Psoas muscle (tissue), 8 donors: ENCODE measurements around the gene RNF44. TPM values are rescaled to one million over a fixed set of nuclear protein-coding genes. Genes with fewer than 3 reads are reported as not detected.
"Not testable (repeated sequence)": the region's sequence is repeated elsewhere in the genome, so short reads cannot be mapped to it uniquely, and the experiment has no call there.

Experiments
- ATAC-seq, 4 donors: fragments of 200-7000 bp; cut with Tn5 transposase; one replicate each; pipeline ENCODE4 v1.9.1; 2020; ENCODE audit warnings: moderate library complexity in 3 of 4, mild to moderate bottlenecking in 2 of 4
- DNase-seq, 2 donors: peaks; one replicate each; pipeline ENCODE4 v3.0.0-alpha.2; 2020
- H3K27ac ChIP-seq: fragments of 200-600 bp; one replicate; pipeline ENCODE4 v1.8.0; 2022
- H3K27me3 ChIP-seq, 3 donors: fragments of 200-600 bp in 1 of 3; one replicate each; pipeline versions ENCODE4 v1.6.1 to v1.8.0; 2013 to 2022; ENCODE audit warnings: low read length in 2 of 3, mild to moderate bottlenecking in 2 of 3, moderate library complexity in 1 of 3; ENCODE audit not compliant: insufficient read depth in 3 of 3
- H3K36me3 ChIP-seq, 2 donors: fragments of 200-600 bp in 1 of 2; one replicate each; pipeline versions ENCODE4 v1.6.1 to v1.8.0; 2013 to 2022; ENCODE audit warnings: low read depth in 1 of 2, mild to moderate bottlenecking in 1 of 2, moderate library complexity in 1 of 2; ENCODE audit not compliant: insufficient read depth in 1 of 2
- H3K4me1 ChIP-seq: fragments of 200-600 bp; one replicate; pipeline ENCODE4 v1.8.0; 2022
- H3K4me3 ChIP-seq: fragments of 200-600 bp; one replicate; pipeline ENCODE4 v1.8.0; 2022; ENCODE audit warnings: mild to moderate bottlenecking
- H3K9me3 ChIP-seq: fragments of 200-600 bp; one replicate; pipeline ENCODE4 v1.8.0; 2022
- WGBS, 3 donors: extraction: QIAGEN DNeasy Blood & Tissue Kit; methylation state at CpG; one replicate each; pipeline versions ENCODE4 v1.1.6 to v1.1.7; 2013; 5-methylcytosine and 5-hydroxymethylcytosine counted together
- intact Hi-C, 2 donors: fragments of 100-400 bp; cut with DNase I; formaldehyde crosslinking; loops; one replicate each; pipeline versions ENCODE4 v1.11.0 to v1.14.2; 2022
- polyA plus RNA-seq, 3 donors: library from polyadenylated mRNA; stranded (reverse); fragments of 200-250 nt; gene quantifications; one replicate each; pipeline ENCODE4 v1.2.3, GENCODE V29; 2013
- total RNA-seq, 4 donors: library from RNA; stranded (reverse); fragmentation: NEBNext Ultra II Directional in 2 of 4; extraction: Animal tissue kit (Norgen Biotek cat#: 25700) in 2 of 4; gene quantifications; one replicate each; pipeline versions ENCODE4 v1.2.1 to v1.2.4, GENCODE V29; 2021 to 2023
- TF ChIP-seq, protein P1 (sequence below): fragments of 200-600 bp; IDR thresholded peaks from one replicate; pipeline ENCODE4 v1.8.0; 2022; ENCODE audit warnings: antibody characterized with exemption
- donor health status: healthy with polysubstance abuse.
- donor health status: DM: no; HTN: no; CAD: no; lungs with moderate emphysema.
- donor health status: Bipolar disorder and iron deficiency.
- donor health status: healthy.
- donor health status: DM: yes; HTN: yes; CAD: no.
- donor health status: DM: no; HTN: no; CAD: no.
- donor health status: DM: no; HTN: no; CAD: no.
- donor health status: DM: yes; HTN: yes; CAD: no.

Gene RNF44
- total and polyA plus RNA-seq, 7 donors: 5.6 to 22.4 (median 14.2) TPM

DNA sequence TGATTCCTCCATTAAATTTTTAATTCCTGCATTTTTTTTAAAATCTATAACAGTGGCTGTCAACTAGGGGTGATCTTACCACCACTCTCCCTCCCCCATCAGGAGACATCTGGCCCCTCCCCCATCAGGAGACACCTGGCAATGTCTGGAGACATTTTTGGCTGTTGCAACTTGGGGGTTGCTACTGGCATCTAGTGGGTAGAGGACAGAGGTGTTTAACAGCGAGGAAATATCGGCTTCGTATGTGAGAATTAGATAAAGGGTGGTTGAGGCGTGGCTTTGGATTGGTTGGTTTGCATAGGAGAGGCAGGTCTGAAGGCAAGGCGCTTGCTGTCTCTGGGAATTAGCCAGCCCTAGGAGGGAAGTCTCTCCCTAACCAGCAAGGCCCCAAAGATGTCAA, 22.5 kb upstream of the RNF44 start:
- intact Hi-C loops: no loop called here

DNA sequence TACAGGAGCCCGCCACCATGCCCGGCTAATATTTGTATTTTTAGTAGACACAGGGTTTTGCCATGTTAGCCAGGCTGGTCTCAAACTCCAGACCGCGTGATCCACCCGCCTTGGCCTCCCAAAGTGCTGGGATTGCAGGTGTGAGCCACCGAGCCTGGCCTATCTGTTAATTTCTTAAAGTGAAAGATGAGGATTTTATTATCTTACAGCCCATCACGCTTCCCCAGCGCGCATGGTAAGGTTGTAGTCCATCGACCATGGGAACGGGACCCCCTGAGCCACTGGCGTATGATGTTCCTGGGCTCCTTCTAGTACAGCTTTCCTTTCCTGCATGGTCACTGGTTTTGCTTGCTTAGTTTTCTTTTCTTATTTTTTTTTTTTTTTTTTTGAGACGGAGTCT, 20.6 kb upstream of the RNF44 start:
- H3K4me3 ChIP-seq: no peak overlapping the region
- H3K27ac ChIP-seq: no peak overlapping the region
- 94 to 95% (median 95%) methylated on average over 12 to 13 of the region's 13 CpGs for WGBS, 3 donors
- ATAC-seq: no peak
- H3K4me1 ChIP-seq: no peaks in the 10 kb centered on the region
- no peak for DNase-seq
- intact Hi-C loops: no loop called here
- H3K9me3 ChIP-seq: no peaks in the 10 kb centered on the region
- no peaks in the 10 kb centered on the region for H3K36me3 ChIP-seq
- TF ChIP-seq, protein P1, sequence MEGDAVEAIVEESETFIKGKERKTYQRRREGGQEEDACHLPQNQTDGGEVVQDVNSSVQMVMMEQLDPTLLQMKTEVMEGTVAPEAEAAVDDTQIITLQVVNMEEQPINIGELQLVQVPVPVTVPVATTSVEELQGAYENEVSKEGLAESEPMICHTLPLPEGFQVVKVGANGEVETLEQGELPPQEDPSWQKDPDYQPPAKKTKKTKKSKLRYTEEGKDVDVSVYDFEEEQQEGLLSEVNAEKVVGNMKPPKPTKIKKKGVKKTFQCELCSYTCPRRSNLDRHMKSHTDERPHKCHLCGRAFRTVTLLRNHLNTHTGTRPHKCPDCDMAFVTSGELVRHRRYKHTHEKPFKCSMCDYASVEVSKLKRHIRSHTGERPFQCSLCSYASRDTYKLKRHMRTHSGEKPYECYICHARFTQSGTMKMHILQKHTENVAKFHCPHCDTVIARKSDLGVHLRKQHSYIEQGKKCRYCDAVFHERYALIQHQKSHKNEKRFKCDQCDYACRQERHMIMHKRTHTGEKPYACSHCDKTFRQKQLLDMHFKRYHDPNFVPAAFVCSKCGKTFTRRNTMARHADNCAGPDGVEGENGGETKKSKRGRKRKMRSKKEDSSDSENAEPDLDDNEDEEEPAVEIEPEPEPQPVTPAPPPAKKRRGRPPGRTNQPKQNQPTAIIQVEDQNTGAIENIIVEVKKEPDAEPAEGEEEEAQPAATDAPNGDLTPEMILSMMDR: no peak
- peaks cover 0 to 6% (median 5%) of the 10 kb centered on the region in 3 donors for H3K27me3 ChIP-seq

More for the DNA sequence above, 22.5 kb upstream of the RNF44 start:
- Histone ChIP-seq H3K4me1 (no peaks in the 10 kb centered on the region), H3K36me3 (no peaks in the 10 kb centered on the region), H3K27me3 (peaks cover 0 to 3% (median 2%) of the 10 kb centered on the region in 3 donors), H3K4me3 (no peak overlapping the region), H3K27ac (no peak overlapping the region), H3K9me3 (no peaks in the 10 kb centered on the region)
- ATAC-seq (no peak), DNase-seq (no peak)
- WGBS, 3 donors: 45 to 56% (median 48%) methylated on average over 5 of the region's 5 CpGs
- TF ChIP-seq, protein P1: no peak

DNA sequence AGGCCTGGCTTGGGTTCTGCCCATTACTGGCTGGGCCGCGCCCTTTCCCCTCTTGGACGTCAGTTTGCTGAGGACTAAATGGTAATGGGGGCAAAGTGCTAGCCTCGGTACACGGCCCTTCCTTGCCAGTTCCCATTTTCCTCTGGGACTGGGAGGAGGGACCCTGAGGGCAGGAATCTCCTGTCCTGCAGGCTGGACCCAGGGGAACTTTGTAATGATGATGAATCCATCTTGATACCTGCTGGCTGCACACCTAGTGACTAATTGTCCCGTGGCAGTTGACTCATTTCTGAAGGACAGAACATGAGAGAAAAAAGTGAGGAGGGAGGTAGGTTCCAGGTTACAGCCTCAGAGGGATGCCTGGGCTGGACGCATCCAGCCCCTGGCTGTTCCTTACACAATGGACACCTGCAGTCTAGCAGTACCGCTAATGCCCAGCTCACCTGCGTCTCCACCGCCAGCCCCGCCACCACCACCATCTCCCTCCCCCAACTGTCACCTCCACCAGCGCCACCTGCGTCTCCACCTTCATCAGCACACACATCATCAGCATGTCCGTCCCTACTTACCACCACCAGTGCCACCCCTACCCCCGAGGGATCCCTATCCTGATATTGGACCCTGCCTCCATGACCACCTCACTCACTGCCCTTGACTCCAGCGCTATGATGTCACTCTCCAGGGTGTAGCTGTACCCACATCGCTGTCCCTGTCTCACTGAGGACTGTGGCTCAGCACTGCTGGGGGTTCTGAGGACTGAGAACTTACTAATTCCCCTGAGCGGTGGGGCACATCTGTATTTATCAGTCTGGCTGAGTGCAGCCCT, 16.3 kb upstream of the RNF44 start:
- H3K4me3 ChIP-seq: no peak overlapping the region
- no peaks in the 10 kb centered on the region for H3K4me1 ChIP-seq
- TF ChIP-seq, protein P1: no peak
- no peak for DNase-seq
- H3K27me3 ChIP-seq: peaks cover 0 to 12% (median 5%) of the 10 kb centered on the region in 3 donors
- ATAC-seq: no peak
- WGBS, 3 donors: 58 to 62% (median 60%) methylated on average over 18 of the region's 18 CpGs
- H3K27ac ChIP-seq: no peak overlapping the region
- no peaks in the 10 kb centered on the region for H3K9me3 ChIP-seq
- no peaks in the 10 kb centered on the region for H3K36me3 ChIP-seq
- intact Hi-C loops: no loop called here

DNA sequence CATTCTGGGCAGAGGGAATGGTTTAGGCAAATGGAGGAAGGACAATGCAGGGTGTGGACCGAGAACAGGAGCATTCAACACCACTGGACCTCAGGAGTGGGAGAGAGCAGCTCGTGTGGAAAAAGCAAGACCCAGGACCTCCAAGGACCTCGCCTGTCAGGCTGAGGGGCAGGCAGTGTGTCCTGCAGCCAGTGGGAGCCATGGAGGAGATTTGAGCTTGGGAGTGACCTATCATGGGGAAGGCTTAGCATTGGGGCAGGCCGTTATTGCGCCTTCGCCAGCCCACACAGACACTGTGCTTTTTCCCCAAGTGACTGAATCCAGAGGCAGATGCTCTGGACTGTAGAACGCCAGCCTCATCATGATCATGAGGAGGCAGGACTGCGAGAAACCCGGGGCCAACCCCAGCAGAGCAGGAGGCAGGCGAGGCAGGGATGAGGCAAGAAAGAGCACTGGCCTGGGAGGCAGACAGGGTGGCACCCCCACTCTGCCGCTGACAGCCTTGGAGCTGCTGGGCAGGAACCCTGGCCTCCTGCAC, 15.2 kb upstream of the RNF44 start:
- no peaks in the 10 kb centered on the region for H3K9me3 ChIP-seq
- DNase-seq: no peak
- intact Hi-C loops: no loop called here
- no peaks in the 10 kb centered on the region for H3K36me3 ChIP-seq
- H3K27ac ChIP-seq: no peak overlapping the region
- ATAC-seq: no peak
- TF ChIP-seq, protein P1: no peak
- no peak overlapping the region for H3K4me3 ChIP-seq
- H3K4me1 ChIP-seq: no peaks in the 10 kb centered on the region
- 78 to 85% (median 79%) methylated on average over 11 of the region's 11 CpGs for WGBS, 3 donors
- H3K27me3 ChIP-seq: peaks cover 0 to 12% (median 5%) of the 10 kb centered on the region in 3 donors

DNA sequence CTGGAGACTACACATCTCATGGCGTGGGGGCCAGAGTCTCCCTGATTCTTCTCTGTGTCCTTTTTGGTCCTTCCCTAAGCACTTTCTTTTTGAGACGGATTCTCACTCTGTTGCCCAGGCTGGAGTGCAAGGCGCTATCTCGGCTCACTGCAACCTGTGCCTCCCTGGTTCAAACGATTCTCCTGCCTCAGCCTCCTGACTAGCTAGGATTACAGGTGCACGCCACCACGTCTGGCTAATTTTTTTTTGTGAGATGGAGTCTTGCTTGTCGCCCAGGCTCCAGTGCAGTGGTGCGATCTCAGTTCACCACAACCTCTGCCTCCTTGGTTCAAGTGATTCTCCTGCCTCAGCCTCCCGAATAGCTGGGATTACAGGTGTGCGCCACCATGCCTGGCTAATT, 13.7 kb upstream of the RNF44 start:
- H3K4me3 ChIP-seq, intact Hi-C loops, H3K9me3 ChIP-seq, ATAC-seq, H3K4me1 ChIP-seq, DNase-seq, H3K27ac ChIP-seq, H3K36me3 ChIP-seq: not testable (repeated sequence)
- WGBS, 3 donors: 80 to 87% (median 85%) methylated on average over 11 of the region's 11 CpGs
- peaks cover 0 to 12% (median 5%) of the 10 kb centered on the region in 3 donors for H3K27me3 ChIP-seq
